Astrocyte of the spinal cord (primary cell): Measurements from ENCODE around the gene CACNG5.

ENCODE experiments used
- DNase-seq: peaks from one replicate; pipeline ENCODE4 v3.0.0; 2011; ENCODE audit warnings: low read depth, low spot score
- H3K4me3 ChIP-seq: 2 replicates; pipeline ENCODE4 v1.5.1; 2011; ENCODE audit warnings: low read depth, mild to moderate bottlenecking, low read length, moderate library complexity
- in situ Hi-C: cut with HindIII; loops from 2 replicates; pipeline ENCODE4 v1.10.0; 2017; ENCODE audit warnings: low sequenced_read_pairs
- TF ChIP-seq, protein P1 (sequence below): IDR thresholded peaks from 2 replicates; pipeline ENCODE4 v1.5.1; 2012; ENCODE audit warnings: low read depth, mild to moderate bottlenecking, low read length, inconsistent platforms

The CACNG5 gene

GRCh38 chr17:66834919-66835454 lies at the start of gene CACNG5:
CACNG5 (plus strand) TSS chr17:66835117; CDS start chr17:66877333, 42,216 bp downstream.
- TF ChIP-seq, protein P1, sequence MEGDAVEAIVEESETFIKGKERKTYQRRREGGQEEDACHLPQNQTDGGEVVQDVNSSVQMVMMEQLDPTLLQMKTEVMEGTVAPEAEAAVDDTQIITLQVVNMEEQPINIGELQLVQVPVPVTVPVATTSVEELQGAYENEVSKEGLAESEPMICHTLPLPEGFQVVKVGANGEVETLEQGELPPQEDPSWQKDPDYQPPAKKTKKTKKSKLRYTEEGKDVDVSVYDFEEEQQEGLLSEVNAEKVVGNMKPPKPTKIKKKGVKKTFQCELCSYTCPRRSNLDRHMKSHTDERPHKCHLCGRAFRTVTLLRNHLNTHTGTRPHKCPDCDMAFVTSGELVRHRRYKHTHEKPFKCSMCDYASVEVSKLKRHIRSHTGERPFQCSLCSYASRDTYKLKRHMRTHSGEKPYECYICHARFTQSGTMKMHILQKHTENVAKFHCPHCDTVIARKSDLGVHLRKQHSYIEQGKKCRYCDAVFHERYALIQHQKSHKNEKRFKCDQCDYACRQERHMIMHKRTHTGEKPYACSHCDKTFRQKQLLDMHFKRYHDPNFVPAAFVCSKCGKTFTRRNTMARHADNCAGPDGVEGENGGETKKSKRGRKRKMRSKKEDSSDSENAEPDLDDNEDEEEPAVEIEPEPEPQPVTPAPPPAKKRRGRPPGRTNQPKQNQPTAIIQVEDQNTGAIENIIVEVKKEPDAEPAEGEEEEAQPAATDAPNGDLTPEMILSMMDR, result no peak
- H3K4me3 ChIP-seq, result no peak within 1 kb of the TSS
- no peak for DNase-seq
- in situ Hi-C loops, result no loop called here

GRCh38 chr17:66786107-66786506 lies 48.8 kb upstream of the CACNG5 start:
- in situ Hi-C loops, result no loop called here
- H3K4me3 ChIP-seq, result no peak overlapping the region
- TF ChIP-seq, protein P1, result no peak
- no peak for DNase-seq

- no peak for DNase-seq
- in situ Hi-C loops, result no loop called here
Measured at GRCh38 chr17:66787914-66788313, 47.0 kb upstream of the CACNG5 start.

GRCh38 chr17:66789093-66789492 lies 45.8 kb upstream of the CACNG5 start:
- TF ChIP-seq, protein P1, result no peak
- in situ Hi-C loops, result no loop called here
- no peak for DNase-seq
- no peak overlapping the region for H3K4me3 ChIP-seq

More at GRCh38 chr17:66787914-66788313, 47.0 kb upstream of the CACNG5 start:
- TF ChIP-seq, protein P1, result no peak
- no peak overlapping the region for H3K4me3 ChIP-seq

- TF ChIP-seq, protein P1, result no peak
- in situ Hi-C loops, result no loop called here
- no peak for DNase-seq
- no peak overlapping the region for H3K4me3 ChIP-seq
Measured at GRCh38 chr17:66789961-66790437, 44.9 kb upstream of the CACNG5 start.

DNA sequence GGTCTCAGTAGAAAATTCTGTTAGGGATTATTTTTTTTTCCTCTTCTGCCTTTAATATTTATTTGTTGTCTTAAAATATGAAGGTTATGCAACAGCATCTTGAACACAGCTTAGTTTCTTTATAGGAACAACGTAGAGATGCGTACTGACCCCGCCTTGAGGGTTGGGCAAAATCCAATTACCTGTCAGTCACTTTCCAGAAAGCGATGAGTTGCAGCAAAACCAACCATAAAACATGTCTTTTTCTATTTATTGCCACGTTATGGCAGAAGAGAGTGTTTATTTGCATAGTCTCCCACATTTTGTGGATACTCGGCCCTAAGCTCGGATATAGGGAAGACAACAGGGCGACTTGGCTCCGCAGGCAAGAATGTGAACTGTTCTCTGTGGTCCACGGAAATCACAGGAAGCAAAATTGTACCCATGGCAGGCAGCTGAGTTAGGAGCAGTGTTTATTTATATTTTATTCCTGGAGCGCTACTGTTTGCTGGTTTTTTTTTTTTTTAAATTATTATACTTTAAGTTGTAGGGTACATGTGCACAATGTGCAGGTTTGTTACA lies 44.3 kb upstream of the CACNG5 start:
- H3K4me3 ChIP-seq, result no peak overlapping the region
- TF ChIP-seq, protein P1, result no peak
- in situ Hi-C loops, result no loop called here
- DNase-seq, result no peak
